ENCODE data around the gene ERF. TPM values are rescaled to one million over a fixed set of nuclear protein-coding genes. Genes with fewer than 3 reads are reported as not detected.

The ERF gene
- total and polyA plus RNA-seq, 7 experiments from 2014 or later = 2.8 to 105 (median 49.4) TPM

DNA sequence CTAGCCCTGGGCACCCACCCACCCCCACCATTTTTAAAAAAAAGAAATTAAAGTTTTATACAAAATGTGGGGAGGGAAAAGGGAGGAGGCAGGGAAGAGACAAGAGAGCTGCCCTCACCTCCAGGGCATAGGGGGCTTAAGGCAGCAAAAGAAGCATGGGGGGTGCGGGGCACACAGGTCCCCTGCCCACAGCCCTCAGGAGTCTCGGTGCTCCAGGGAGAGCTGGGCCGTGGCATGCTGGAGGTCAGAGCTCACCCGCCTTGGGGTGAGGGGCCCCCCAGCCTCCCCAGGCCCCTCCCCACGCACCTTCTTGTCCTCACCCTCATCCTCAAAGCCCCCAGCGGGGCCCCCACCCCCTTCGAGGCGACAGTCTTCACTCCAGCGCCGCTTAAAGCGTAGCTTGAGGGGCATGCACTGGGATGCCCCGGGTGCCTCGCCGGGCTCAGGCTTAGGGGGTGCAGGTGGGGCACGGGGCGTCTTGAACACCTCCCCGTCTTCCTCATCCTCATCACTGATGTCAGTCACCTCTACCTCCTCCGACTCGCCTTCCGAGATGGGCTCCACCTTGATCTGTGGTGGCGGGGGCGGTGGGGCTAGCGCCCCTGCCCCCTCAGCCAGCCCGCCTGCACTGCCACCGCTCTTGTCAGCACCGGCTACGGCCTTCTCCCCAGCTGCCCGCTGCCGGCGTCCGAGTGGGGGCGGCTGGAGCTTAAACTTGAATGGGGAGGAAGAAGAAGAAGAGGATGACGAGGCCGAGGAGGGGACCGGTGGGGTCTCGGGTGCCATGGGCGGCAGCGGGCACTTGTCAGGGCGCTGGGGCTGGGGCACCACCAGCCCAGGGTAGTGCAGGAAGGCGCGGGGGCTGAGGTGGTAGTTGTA, 6.4 kb downstream of the ERF start:
- Mint-ChIP-seq H3K9me3 (peaks cover 0 to 2% (median 0%) of the 10 kb centered on the region in 11 donors), H3K27me3 (no peaks in the 10 kb centered on the region), H3K27ac (peak overlapping the region in 1 of 9 donors; percentile 51), H3K36me3 (peaks cover 0 to 4% (median 0%) of the 10 kb centered on the region in 5 donors), H3K4me1 (peaks cover 34 to 54% (median 50%) of the 10 kb centered on the region in 7 donors), H3K4me3 (no peak overlapping the region)
- Histone ChIP-seq H3K4me1 (ENCODE audit: control insufficient read depth in 2 of 2, insufficient read depth in 2 of 2, low read length in 2 of 2) (peaks cover 27% of the 10 kb centered on the region in 2 donors), H3K27me3 (ENCODE audit: control insufficient read depth in 2 of 2, insufficient read depth in 2 of 2, low read length in 2 of 2) (no peaks in the 10 kb centered on the region), H3K36me3 (ENCODE audit: control insufficient read depth in 2 of 3, insufficient read depth in 3 of 3, low read length in 3 of 3) (peaks cover 0 to 21% (median 0%) of the 10 kb centered on the region in 3 experiments), H3K9me3 (ENCODE audit: control insufficient read depth in 2 of 3, low read length in 3 of 3) (no peaks in the 10 kb centered on the region), H3K4me3 (ENCODE audit: low read length) (no peak overlapping the region), H3K27ac (ENCODE audit: low read depth, low read length) (no peak overlapping the region)
- DNase-seq (no peak), ATAC-seq (no peak)
- CTCF ChIA-PET = interaction anchor here (1.5 to 4.1 kb wide), 2 partner anchors 31 to 108 kb away, joined by 4 to 25 read pairs; no protein-coding TSS in a partner anchor
- intact Hi-C loops (cut with micrococcal nuclease) = loop anchor here in 1 of 2 donors (10.0 kb wide), 1 partner anchor 364 kb away; the partner anchor contains the start of gene ARHGEF1
- POLR2A ChIA-PET = no interaction called here

- no peak overlapping the region for H3K4me3 Mint-ChIP-seq
- intact Hi-C loops (cut with micrococcal nuclease) = loop anchor here in 1 of 2 donors (10.0 kb wide), 1 partner anchor 363 kb away; the partner anchor contains the start of gene ARHGEF1
- Histone ChIP-seq H3K9me3 (ENCODE audit: control insufficient read depth in 2 of 3, low read length in 3 of 3) (no peaks in the 10 kb centered on the region), H3K4me1 (ENCODE audit: control insufficient read depth in 2 of 2, insufficient read depth in 2 of 2, low read length in 2 of 2) (peaks cover 24 to 26% of the 10 kb centered on the region in 2 donors), H3K4me3 (ENCODE audit: low read length) (no peak overlapping the region), H3K36me3 (ENCODE audit: control insufficient read depth in 2 of 3, insufficient read depth in 3 of 3, low read length in 3 of 3) (peaks cover 0 to 21% (median 0%) of the 10 kb centered on the region in 3 experiments), H3K27me3 (ENCODE audit: control insufficient read depth in 2 of 2, insufficient read depth in 2 of 2, low read length in 2 of 2) (no peaks in the 10 kb centered on the region), H3K27ac (ENCODE audit: low read depth, low read length) (no peak overlapping the region)
- H3K27ac Mint-ChIP-seq = peak overlapping the region in 1 of 9 donors; percentile 22
- no peak for ATAC-seq
- no peak for DNase-seq
- ChIA-PET CTCF (interaction anchor here (1.5 to 4.1 kb wide), 2 partner anchors 32 to 108 kb away, joined by 4 to 25 read pairs; no protein-coding TSS in a partner anchor), POLR2A (interaction anchor here (0.9 to 3.7 kb wide), 4 partner anchors 15 to 35 kb away, joined by 5 to 22 read pairs (median 7); partner anchors contain the start of gene CIC)
- H3K9me3 Mint-ChIP-seq = peaks cover 0 to 2% (median 0%) of the 10 kb centered on the region in 11 donors
- H3K27me3 Mint-ChIP-seq = no peaks in the 10 kb centered on the region
- peaks cover 35 to 58% (median 55%) of the 10 kb centered on the region in 7 donors for H3K4me1 Mint-ChIP-seq
- peaks cover 0 to 2% (median 0%) of the 10 kb centered on the region in 5 donors for H3K36me3 Mint-ChIP-seq
Measured at GRCh38 chr19:42247640-42248199, 7.2 kb downstream of the ERF start.

DNA sequence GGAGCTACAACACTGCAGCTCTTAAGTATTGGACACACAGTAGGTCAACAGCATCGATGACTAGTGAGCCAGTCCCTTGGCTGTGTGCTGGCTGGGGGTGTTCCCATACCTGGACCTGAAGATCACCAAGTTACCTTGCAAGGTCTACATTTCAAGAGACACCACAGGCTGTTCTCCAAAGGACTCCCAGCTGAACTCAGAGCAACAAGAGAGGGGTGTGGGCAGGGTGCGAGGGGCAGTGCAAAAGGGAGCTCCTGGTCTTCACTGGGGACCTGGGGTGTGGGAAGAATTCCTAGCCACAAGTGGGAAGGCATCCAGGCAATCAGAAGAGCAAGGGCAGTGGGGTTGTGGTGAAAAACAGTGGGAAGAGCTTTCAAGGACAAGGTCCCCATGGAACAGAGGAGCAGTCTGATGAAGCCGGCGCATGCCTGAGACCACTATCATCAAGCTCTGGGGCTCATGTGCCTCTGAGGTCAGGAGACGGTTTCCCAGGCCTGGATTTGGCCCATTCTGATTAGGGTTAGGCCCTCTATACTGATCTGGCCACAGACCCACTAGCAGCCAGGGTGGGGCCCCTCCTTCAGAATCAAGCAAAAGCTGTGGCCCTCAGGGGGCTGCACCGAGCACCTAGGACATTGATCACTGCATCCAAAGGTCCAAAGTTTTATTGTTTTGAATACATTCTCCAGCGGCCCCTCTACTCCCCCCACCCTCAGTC, 7.8 kb downstream of the ERF start:
- Mint-ChIP-seq H3K27ac (peak overlapping the region in 7 of 9 donors; percentile 3 to 83 (median 63)), H3K36me3 (no peaks in the 10 kb centered on the region), H3K9me3 (peaks cover 0 to 2% (median 0%) of the 10 kb centered on the region in 11 donors), H3K27me3 (no peaks in the 10 kb centered on the region), H3K4me3 (peak overlapping the region in 1 of 10 donors; percentile 22), H3K4me1 (peaks cover 30 to 54% (median 51%) of the 10 kb centered on the region in 7 donors)
- CTCF ChIA-PET = interaction anchor here (1.1 to 5.7 kb wide), 6 partner anchors 27 to 107 kb away, joined by 3 to 25 read pairs (median 4); partner anchors contain the start of gene ZNF526
- peaks cover 20 to 22% of the 10 kb centered on the region in 2 donors for H3K4me1 ChIP-seq (ENCODE audit: control insufficient read depth in 2 of 2, insufficient read depth in 2 of 2, low read length in 2 of 2)
- H3K27me3 ChIP-seq (ENCODE audit: control insufficient read depth in 2 of 2, insufficient read depth in 2 of 2, low read length in 2 of 2) = no peaks in the 10 kb centered on the region
- H3K9me3 ChIP-seq (ENCODE audit: control insufficient read depth in 2 of 3, low read length in 3 of 3) = no peaks in the 10 kb centered on the region
- intact Hi-C loops (cut with micrococcal nuclease) = loop anchor here in 1 of 2 donors (10.0 kb wide), 1 partner anchor 362 kb away; the partner anchor contains the start of gene ARHGEF1
- DNase-seq (no peak), ATAC-seq (no peak)
- H3K4me3 ChIP-seq (ENCODE audit: low read length) = no peak overlapping the region
- no peak overlapping the region for H3K27ac ChIP-seq (ENCODE audit: low read depth, low read length)
- POLR2A ChIA-PET = interaction anchor here (0.7 to 3.7 kb wide), 5 partner anchors 15 to 35 kb away, joined by 3 to 22 read pairs (median 5); partner anchors contain the start of gene CIC
- peaks cover 0 to 21% (median 0%) of the 10 kb centered on the region in 3 experiments for H3K36me3 ChIP-seq (ENCODE audit: control insufficient read depth in 2 of 3, insufficient read depth in 3 of 3, low read length in 3 of 3)

DNA sequence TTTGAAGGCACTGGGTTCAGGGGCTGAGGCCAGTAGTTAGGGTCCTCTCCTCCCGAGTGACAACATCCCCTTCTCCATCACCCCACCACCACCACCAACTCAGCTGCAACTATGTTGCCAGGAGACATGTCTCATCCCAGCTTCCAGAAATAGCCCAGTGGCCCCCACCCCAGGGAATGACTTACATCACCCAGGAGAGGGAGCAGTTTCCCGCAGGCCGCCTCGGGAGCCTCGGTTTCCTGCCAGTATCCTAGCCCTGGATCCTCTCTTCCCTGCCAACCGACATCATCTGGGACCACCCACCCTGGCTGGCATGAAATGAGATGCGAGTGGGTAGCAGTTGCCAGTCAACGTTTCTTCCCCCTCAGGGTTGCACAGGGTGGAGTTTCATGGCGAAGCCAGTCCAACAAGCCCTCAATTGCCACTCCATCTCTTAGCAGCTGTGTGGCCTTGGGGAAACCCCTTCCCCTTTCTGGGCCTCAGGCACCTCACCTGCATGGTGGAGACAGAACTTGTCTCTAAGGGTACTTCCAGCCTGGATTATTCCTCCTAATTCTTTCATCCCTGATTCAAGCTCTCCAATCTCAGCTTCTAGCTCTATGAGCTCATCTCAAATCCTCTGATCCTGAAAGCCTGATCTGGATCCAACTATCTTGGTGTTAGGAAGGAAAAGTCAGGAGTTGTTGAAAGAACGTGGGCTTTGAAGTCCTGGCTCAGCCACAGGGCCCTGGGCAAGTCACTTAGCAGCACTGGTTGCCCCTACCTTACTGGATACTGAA, 8.6 kb downstream of the ERF start:
- intact Hi-C loops (cut with micrococcal nuclease) = loop anchor here in 1 of 2 donors (10.0 kb wide), 1 partner anchor 362 kb away; the partner anchor contains the start of gene ARHGEF1
- Histone ChIP-seq H3K9me3 (ENCODE audit: control insufficient read depth in 2 of 3, low read length in 3 of 3) (no peaks in the 10 kb centered on the region), H3K27ac (ENCODE audit: low read depth, low read length) (no peak overlapping the region), H3K4me3 (ENCODE audit: low read length) (no peak overlapping the region), H3K36me3 (ENCODE audit: control insufficient read depth in 2 of 3, insufficient read depth in 3 of 3, low read length in 3 of 3) (peaks cover 0 to 21% (median 0%) of the 10 kb centered on the region in 3 experiments), H3K4me1 (ENCODE audit: control insufficient read depth in 2 of 2, insufficient read depth in 2 of 2, low read length in 2 of 2) (peaks cover 18 to 20% of the 10 kb centered on the region in 2 donors), H3K27me3 (ENCODE audit: control insufficient read depth in 2 of 2, insufficient read depth in 2 of 2, low read length in 2 of 2) (no peaks in the 10 kb centered on the region)
- Mint-ChIP-seq H3K9me3 (no peaks in the 10 kb centered on the region), H3K4me1 (peaks cover 24 to 54% (median 49%) of the 10 kb centered on the region in 7 donors), H3K27me3 (no peaks in the 10 kb centered on the region), H3K27ac (peak overlapping the region in 7 of 9 donors; percentile 33 to 96 (median 84)), H3K36me3 (no peaks in the 10 kb centered on the region), H3K4me3 (peak overlapping the region in 2 of 10 donors; percentile 25 to 41)
- POLR2A ChIA-PET = interaction anchor here (0.7 to 3.7 kb wide), 7 partner anchors 10 to 47 kb away, joined by 3 to 22 read pairs (median 5); partner anchors contain the start of gene CIC
- CTCF ChIA-PET = interaction anchor here (0.6 to 5.7 kb wide), 7 partner anchors 27 to 137 kb away, joined by 3 to 25 read pairs (median 4); partner anchors contain the start of gene ZNF526
- DNase-seq (no peak), ATAC-seq (no peak)

DNA sequence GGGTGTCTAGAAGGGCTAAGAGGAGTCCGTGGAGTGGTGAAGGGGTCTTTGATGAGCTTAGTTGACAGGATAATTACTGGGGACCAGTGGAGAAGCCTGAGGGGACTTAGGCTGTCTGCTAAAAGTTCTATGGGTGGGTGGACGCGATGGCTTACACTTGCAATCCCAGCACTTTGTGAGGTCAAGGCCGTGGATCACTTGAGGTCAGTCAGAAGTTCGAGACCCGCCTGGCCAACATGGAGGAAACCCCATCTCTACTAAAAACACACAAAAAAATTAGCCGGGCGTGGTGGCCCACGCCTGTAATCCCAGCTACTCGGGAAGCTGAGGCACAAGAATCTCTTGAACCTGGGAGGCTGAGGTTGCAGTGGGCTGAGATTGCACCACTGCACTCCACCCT, 9.7 kb downstream of the ERF start:
- peak overlapping the region in 8 of 10 donors; percentile 91 to 98 (median 96) for H3K4me3 Mint-ChIP-seq
- ATAC-seq = no peak
- no peaks in the 10 kb centered on the region for H3K27me3 Mint-ChIP-seq
- H3K36me3 Mint-ChIP-seq = peaks cover 0 to 2% (median 0%) of the 10 kb centered on the region in 5 donors
- no peaks in the 10 kb centered on the region for H3K9me3 Mint-ChIP-seq
- peak overlapping the region; percentile 73 for H3K27ac ChIP-seq (ENCODE audit: low read depth, low read length)
- no peaks in the 10 kb centered on the region for H3K27me3 ChIP-seq (ENCODE audit: control insufficient read depth in 2 of 2, insufficient read depth in 2 of 2, low read length in 2 of 2)
- DNase-seq = no peak
- intact Hi-C loops (cut with micrococcal nuclease) = loop anchor here in 1 of 2 donors (2.0 to 10.0 kb wide), 2 partner anchors 68 to 360 kb away; partner anchors contain the start of gene ARHGEF1
- H3K27ac Mint-ChIP-seq = peak overlapping the region; percentile 84 to 99 (median 96)
- H3K36me3 ChIP-seq (ENCODE audit: control insufficient read depth in 2 of 3, insufficient read depth in 3 of 3, low read length in 3 of 3) = peaks cover 0 to 21% (median 0%) of the 10 kb centered on the region in 3 experiments
- peaks cover 21 to 31% of the 10 kb centered on the region in 2 donors for H3K4me1 ChIP-seq (ENCODE audit: control insufficient read depth in 2 of 2, insufficient read depth in 2 of 2, low read length in 2 of 2)
- ChIA-PET POLR2A (interaction anchor here (0.8 to 8.2 kb wide), 9 partner anchors 22 to 112 kb away, joined by 4 to 84 read pairs (median 19); partner anchors contain the start of genes CIC, DEDD2, POU2F2 and ZNF526), CTCF (interaction anchor here (0.9 to 5.7 kb wide), 5 partner anchors 25 to 136 kb away, joined by 3 to 25 read pairs (median 4); partner anchors contain the start of gene ZNF526)
- H3K4me1 Mint-ChIP-seq = peaks cover 31 to 57% (median 52%) of the 10 kb centered on the region in 7 donors
- peak overlapping the region; percentile 68 for H3K4me3 ChIP-seq (ENCODE audit: low read length)
- no peaks in the 10 kb centered on the region for H3K9me3 ChIP-seq (ENCODE audit: control insufficient read depth in 2 of 3, low read length in 3 of 3)

All from naive thymus-derived CD4-positive, alpha-beta T cell (primary cell).